ENCODE measurements around the gene PHACTR2.

DNA sequence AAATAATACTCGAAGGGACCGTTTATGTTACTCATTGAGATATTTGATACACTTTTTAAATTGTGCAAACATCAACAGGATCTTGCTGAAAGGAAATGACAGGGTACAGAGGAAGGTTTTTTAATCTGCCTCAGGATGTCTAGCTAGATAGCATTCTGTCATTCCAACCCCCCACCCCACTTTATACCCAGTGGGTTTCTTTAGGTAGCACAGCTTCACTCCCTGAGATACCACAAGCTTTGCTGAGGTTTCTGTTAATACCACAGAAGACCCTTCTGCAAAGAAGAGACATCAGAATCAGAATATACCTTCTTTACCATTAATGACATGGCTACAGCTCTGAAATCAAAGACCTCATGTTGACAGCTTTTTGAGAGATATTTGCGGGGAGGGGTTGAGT lies 1.3 kb downstream of the PHACTR2 start:
- TF ChIP-seq POLR2AphosphoS5 (IDR thresholded peaks at IDR 0.05) (no peak), POLR2A (IDR thresholded peaks at IDR 0.05) (no peak), EP300 (IDR thresholded peaks at IDR 0.05) (no peak)
- TF ChIP-seq, protein P1, sequence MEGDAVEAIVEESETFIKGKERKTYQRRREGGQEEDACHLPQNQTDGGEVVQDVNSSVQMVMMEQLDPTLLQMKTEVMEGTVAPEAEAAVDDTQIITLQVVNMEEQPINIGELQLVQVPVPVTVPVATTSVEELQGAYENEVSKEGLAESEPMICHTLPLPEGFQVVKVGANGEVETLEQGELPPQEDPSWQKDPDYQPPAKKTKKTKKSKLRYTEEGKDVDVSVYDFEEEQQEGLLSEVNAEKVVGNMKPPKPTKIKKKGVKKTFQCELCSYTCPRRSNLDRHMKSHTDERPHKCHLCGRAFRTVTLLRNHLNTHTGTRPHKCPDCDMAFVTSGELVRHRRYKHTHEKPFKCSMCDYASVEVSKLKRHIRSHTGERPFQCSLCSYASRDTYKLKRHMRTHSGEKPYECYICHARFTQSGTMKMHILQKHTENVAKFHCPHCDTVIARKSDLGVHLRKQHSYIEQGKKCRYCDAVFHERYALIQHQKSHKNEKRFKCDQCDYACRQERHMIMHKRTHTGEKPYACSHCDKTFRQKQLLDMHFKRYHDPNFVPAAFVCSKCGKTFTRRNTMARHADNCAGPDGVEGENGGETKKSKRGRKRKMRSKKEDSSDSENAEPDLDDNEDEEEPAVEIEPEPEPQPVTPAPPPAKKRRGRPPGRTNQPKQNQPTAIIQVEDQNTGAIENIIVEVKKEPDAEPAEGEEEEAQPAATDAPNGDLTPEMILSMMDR (IDR thresholded peaks at IDR 0.05), result no peak

Data from upper lobe of left lung (tissue), 4 donors.